T-helper 17 cell (primary cell): Measurements from ENCODE around the gene AP1M2. TPM values are rescaled to one million over a fixed set of nuclear protein-coding genes. Genes with fewer than 3 reads are reported as not detected.

ENCODE experiments used
- ATAC-seq: fragments of 150-1000 bp; cut with Tn5 transposase; 2 replicates; pipeline ENCODE4 v1.10.0; 2021; ENCODE audit warnings: mild to moderate bottlenecking, moderate library complexity
- DNase-seq, 3 donors: peaks; one replicate each; pipeline versions ENCODE4 v3.0.0 to v3.0.0-alpha.2; 2020 to 2021
- H3K9me3 ChIP-seq: one replicate; pipeline ENCODE4 v1.7.0; 2013; ENCODE audit warnings: low read length, mild to moderate bottlenecking; ENCODE audit not compliant: control insufficient read depth, poor library complexity, severe bottlenecking
- H3K27ac Mint-ChIP-seq: one replicate; pipeline ENCODE4 v1.8.0; 2022; ENCODE audit warnings: mild to moderate bottlenecking, moderate library complexity, mixed read lengths
- H3K27me3 Mint-ChIP-seq: one replicate; pipeline ENCODE4 v1.8.0; 2022; ENCODE audit warnings: mixed read lengths
- H3K36me3 Mint-ChIP-seq: one replicate; pipeline ENCODE4 v1.8.0; 2022; ENCODE audit warnings: low read depth, mixed read lengths
- H3K4me1 Mint-ChIP-seq: one replicate; pipeline ENCODE4 v1.8.0; 2022; ENCODE audit warnings: mild to moderate bottlenecking, mixed read lengths
- H3K4me3 Mint-ChIP-seq: one replicate; pipeline ENCODE4 v1.8.0; 2022; ENCODE audit warnings: mild to moderate bottlenecking, moderate library complexity, mixed read lengths
- total RNA-seq, 4 donors: library from RNA in 2 of 4; stranded (reverse) in 2 of 4; gene quantifications; one replicate each; pipeline ENCODE4 v1.2.3 and lab custom pipeline; 2022 to 2026

The AP1M2 gene
- total RNA-seq, 2 donors from 2014 or later: 2.0 TPM; not detected in 1

GRCh38 chr19:10615429-10616023 is 28.4 kb upstream of the AP1M2 start:
- Mint-ChIP-seq H3K27me3 (no peaks in the 10 kb centered on the region), H3K4me3 (peak overlapping the region; percentile 81), H3K4me1 (peaks cover 20% of the 10 kb centered on the region), H3K36me3 (no peaks in the 10 kb centered on the region), H3K27ac (peak overlapping the region; percentile 81)
- ATAC-seq: no peak
- no peaks in the 10 kb centered on the region for H3K9me3 ChIP-seq
- no peak for DNase-seq

DNA sequence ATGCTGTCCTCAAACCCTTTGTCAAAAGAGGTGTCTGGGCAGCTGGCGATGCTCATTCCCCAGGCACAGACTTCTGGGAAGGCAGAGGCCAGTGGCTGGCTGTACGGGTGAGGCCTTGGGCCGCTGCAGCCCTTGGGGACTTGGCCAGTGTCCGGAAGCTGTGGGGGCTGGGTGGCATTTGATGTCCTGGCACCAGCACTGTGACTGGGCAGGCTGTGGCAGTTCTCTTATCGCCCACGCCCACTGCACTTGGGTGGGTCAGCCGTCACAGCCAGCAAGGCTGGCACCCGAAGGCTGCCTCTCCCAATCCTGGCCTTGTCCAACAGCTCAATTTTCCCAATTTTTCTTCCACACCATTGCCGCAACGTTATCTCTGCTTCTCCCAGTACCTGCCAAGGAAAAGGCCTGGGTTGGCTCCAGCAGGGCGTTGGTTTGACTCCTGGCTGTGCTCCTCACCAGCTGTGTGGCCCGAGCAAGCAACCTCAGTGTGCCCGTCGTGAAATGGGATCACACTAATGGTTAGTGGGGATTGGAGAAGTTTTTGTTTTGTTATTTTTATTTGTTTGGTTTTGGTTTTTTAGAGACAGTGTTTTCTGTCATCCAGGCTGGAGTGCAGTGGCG is 25.5 kb upstream of the AP1M2 start:
- H3K27ac Mint-ChIP-seq: no peak overlapping the region
- H3K27me3 Mint-ChIP-seq: no peaks in the 10 kb centered on the region
- H3K9me3 ChIP-seq: no peaks in the 10 kb centered on the region
- peaks cover 16% of the 10 kb centered on the region for H3K4me1 Mint-ChIP-seq
- no peak for ATAC-seq
- no peak overlapping the region for H3K4me3 Mint-ChIP-seq
- DNase-seq: no peak
- no peaks in the 10 kb centered on the region for H3K36me3 Mint-ChIP-seq

- ATAC-seq: no peak
- H3K36me3 Mint-ChIP-seq: no peaks in the 10 kb centered on the region
- no peak for DNase-seq
- H3K4me3 Mint-ChIP-seq: no peak overlapping the region
- no peak overlapping the region for H3K27ac Mint-ChIP-seq
- no peaks in the 10 kb centered on the region for H3K27me3 Mint-ChIP-seq
- no peaks in the 10 kb centered on the region for H3K9me3 ChIP-seq
- peaks cover 14% of the 10 kb centered on the region for H3K4me1 Mint-ChIP-seq
Observed at GRCh38 chr19:10611907-10612306, 24.8 kb upstream of the AP1M2 start.

DNA sequence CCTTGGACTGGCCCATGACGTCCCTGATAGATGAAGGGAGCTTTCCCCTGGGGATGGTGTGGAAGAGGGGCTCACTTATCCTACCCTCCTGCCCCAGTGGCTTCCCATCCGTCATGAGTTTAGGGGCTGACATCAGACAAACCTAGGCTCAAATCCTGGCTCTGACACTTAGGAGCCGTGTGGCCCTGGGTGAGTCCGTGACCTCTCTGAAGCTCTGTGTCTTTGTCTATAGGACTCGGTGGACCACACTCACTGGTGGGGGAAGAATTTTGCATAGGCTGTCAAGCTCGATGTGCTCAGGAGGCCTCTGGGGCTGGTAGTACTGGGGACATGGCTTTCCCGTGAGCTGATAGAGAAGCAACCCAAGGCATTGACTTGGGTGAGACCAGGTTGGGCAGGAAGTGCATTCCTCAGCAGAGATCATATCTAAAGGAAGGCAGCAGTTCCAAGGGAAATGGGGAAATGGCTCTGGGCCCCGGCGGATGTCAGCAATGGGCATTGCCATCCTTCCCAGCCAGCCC is 17.4 kb upstream of the AP1M2 start:
- Mint-ChIP-seq H3K4me3 (peak overlapping the region; percentile 98), H3K27ac (peak overlapping the region; percentile 99), H3K36me3 (peaks cover 4% of the 10 kb centered on the region), H3K27me3 (no peaks in the 10 kb centered on the region), H3K4me1 (peaks cover 19% of the 10 kb centered on the region)
- H3K9me3 ChIP-seq: no peaks in the 10 kb centered on the region
- no peak for DNase-seq
- peak; percentile 3 for ATAC-seq

DNA sequence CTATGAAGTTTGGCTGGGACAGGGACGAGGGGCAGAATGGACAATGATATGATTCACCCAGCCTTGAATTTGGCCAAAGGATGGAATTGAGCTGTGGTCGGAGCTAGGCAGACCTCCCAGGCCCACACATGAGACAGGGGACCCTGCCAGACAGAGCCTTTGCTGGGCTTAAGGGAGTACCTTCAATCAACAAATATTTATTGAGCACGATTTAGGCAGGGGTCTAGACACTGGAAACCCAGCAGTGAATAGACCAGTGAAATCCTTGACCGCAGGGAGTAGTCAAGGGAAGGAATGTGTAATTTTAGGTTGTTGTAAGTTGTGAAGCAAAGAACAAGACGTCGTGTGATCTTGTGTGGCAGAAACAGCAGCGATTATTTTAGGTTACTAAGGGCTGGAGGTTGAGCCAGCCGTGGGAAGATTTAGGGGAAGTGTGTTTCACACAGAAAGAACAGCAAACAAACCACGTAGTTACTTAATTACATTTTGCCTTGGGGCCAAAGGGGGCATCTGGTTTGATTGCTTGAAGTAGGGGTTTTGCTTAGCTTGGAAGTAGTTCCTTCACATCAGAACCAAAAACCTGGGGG is 16.9 kb upstream of the AP1M2 start:
- H3K36me3 Mint-ChIP-seq: peaks cover 4% of the 10 kb centered on the region
- no peaks in the 10 kb centered on the region for H3K27me3 Mint-ChIP-seq
- ATAC-seq: peak; percentile 32
- DNase-seq: peak in 1 of 3 donors; percentile 10
- no peaks in the 10 kb centered on the region for H3K9me3 ChIP-seq
- H3K4me3 Mint-ChIP-seq: peak overlapping the region; percentile 98
- H3K27ac Mint-ChIP-seq: peak overlapping the region; percentile 99
- peaks cover 19% of the 10 kb centered on the region for H3K4me1 Mint-ChIP-seq

DNA sequence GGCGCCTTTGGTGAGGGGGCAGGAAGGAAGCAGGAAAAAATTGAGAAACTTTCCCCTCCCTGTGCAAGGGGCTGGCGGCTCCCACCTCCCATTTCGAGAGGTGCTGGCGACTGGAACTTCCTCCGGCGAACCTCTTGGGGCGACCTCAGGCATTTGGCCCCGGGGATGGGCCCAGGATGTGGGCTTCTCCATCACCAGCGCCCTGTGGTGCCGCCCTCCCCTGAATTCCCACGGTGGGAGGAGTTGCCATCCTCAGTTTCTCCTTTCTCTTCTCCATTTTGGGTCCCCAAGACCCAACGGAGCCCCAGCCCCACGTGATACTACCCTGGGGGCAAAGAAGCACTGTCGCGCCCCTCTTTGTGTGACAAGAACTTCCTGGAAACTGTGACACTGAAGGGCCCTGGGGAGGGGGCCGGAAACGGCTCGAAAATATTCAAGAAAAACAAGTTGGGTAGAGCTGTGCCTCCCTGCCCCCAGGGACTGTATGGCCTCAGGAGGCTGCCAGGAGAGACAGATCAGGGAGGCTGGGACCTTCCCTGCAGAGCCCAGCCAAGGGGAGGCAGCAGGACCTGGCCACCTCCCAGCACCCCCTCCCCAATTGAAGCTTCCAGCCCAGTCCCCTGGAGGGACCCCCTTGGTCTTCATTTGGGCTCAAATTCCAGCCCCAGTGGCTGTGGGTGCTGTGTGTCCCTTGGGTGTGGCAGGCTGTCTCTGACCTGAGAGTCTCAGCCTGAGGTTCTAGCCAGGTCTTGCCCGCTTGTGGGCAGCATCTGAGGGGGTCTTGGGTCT is 16.2 kb upstream of the AP1M2 start:
- Mint-ChIP-seq H3K36me3 (peaks cover 4% of the 10 kb centered on the region), H3K27me3 (no peaks in the 10 kb centered on the region), H3K4me1 (peaks cover 19% of the 10 kb centered on the region), H3K4me3 (peak overlapping the region; percentile 98), H3K27ac (peak overlapping the region; percentile 99)
- peak; percentile 47 to 66 (median 47) for DNase-seq
- peak; percentile 60 for ATAC-seq
- H3K9me3 ChIP-seq: no peaks in the 10 kb centered on the region

DNA sequence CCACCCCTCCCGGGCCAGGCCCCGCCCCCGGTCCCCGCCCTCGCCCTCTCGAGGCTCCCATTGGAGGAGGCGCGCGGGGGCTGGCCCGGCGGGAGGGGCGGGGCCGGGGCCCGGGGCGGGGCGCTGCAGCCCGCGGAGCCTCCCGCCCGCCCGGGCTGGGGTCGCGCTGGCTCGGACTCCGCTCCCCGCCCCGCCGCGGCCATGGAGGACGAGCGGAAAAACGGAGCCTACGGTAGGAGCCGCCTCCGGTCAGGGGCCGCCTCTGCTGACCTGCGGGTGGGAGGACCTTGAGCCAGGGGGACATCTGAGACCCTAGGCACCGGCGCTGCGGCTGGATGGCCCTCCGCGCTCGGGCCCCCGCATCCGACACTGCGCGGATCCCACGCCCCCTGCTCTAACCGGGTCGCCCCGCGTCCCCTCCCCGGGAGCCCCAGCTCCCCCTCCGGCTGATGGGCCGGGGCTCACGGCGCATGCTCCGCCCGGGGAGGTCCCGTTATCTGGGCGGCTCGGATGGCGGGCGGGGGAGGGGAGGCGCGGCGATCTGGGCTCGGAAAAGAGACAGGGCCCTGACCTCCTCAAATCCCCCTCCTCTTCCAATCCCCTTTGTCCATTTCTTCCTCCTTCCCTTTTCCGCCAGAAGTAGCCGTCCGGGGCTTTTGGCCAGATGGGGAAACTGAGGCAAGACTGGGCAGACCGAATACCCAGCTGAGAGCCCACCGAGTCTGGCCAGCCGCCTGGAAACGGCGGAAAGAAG is 15.4 kb upstream of the AP1M2 start:
- Mint-ChIP-seq H3K27me3 (no peaks in the 10 kb centered on the region), H3K27ac (peak overlapping the region; percentile 99), H3K36me3 (peaks cover 4% of the 10 kb centered on the region), H3K4me1 (peaks cover 19% of the 10 kb centered on the region), H3K4me3 (peak overlapping the region; percentile 98)
- H3K9me3 ChIP-seq: no peaks in the 10 kb centered on the region
- peak; percentile 88 for ATAC-seq
- peak; percentile 82 to 93 (median 86) for DNase-seq

DNA sequence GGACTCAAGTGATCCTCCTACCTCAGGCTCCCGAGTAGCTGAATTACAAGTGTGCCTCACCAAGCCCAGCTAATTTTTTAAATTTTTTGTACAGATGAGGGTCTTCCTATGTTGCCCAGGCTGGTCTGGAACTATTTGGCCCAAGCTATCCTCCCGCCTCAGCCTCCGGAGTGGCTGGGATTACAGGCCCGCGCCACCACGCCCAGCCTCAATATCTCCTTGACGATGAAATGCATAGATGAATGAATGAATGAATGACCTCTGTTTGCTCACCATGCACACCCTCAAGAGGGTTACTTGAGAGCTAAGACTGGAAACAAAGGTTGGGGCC is 14.9 kb upstream of the AP1M2 start:
- Mint-ChIP-seq H3K4me3 (peak overlapping the region; percentile 76), H3K4me1 (peaks cover 20% of the 10 kb centered on the region), H3K27me3 (no peaks in the 10 kb centered on the region), H3K36me3 (peaks cover 4% of the 10 kb centered on the region), H3K27ac (no peak overlapping the region)
- ATAC-seq (no peak), DNase-seq (no peak)
- H3K9me3 ChIP-seq: no peaks in the 10 kb centered on the region

DNA sequence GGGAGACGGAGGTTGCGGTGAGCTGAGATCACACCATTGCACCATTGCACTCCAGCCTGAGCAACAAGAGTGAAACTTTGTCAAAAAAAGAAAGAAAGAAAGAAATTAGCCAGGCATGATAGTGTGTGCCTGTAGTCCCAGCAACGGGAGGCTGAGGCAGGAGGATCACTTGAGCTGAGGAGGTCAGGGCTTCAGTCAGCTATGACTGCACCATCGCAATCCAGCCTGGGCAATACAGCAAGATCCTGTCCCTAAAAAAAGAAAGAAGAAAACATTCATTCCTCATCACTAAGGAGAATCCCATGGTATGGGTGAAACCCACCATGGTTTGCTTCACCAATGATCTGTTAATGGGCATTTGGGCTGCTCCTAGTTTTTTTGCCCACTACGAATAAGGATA is 13.0 kb upstream of the AP1M2 start:
- Mint-ChIP-seq H3K27ac (peak overlapping the region; percentile 11), H3K4me1 (peaks cover 29% of the 10 kb centered on the region), H3K27me3 (no peaks in the 10 kb centered on the region), H3K36me3 (peaks cover 4% of the 10 kb centered on the region), H3K4me3 (no peak overlapping the region)
- H3K9me3 ChIP-seq: no peaks in the 10 kb centered on the region
- ATAC-seq (no peak), DNase-seq (no peak)

- H3K4me1 Mint-ChIP-seq: peaks cover 12% of the 10 kb centered on the region
- H3K27me3 Mint-ChIP-seq: peaks cover 5% of the 10 kb centered on the region
- ATAC-seq (no peak), DNase-seq (no peak)
- no peak overlapping the region for H3K27ac Mint-ChIP-seq
- no peak overlapping the region for H3K4me3 Mint-ChIP-seq
- H3K36me3 Mint-ChIP-seq: no peaks in the 10 kb centered on the region
- no peaks in the 10 kb centered on the region for H3K9me3 ChIP-seq
Observed at GRCh38 chr19:10593820-10594637, 6.9 kb upstream of the AP1M2 start.

- H3K27ac Mint-ChIP-seq: no peak overlapping the region
- DNase-seq (no peak), ATAC-seq (no peak)
- H3K4me1 Mint-ChIP-seq: peaks cover 12% of the 10 kb centered on the region
- no peaks in the 10 kb centered on the region for H3K9me3 ChIP-seq
- no peaks in the 10 kb centered on the region for H3K36me3 Mint-ChIP-seq
- no peak overlapping the region for H3K4me3 Mint-ChIP-seq
- H3K27me3 Mint-ChIP-seq: peaks cover 5% of the 10 kb centered on the region
Observed at GRCh38 chr19:10593148-10593547, 6.0 kb upstream of the AP1M2 start.

- Mint-ChIP-seq H3K27me3 (no peaks in the 10 kb centered on the region), H3K4me3 (no peak overlapping the region), H3K36me3 (no peaks in the 10 kb centered on the region), H3K4me1 (peaks cover 11% of the 10 kb centered on the region), H3K27ac (no peak overlapping the region)
- no peak for DNase-seq
- no peak for ATAC-seq
- H3K9me3 ChIP-seq: no peaks in the 10 kb centered on the region
Observed at GRCh38 chr19:10587839-10588150, 683 bp upstream of the AP1M2 start.
